Stimulated activated CD8-positive, alpha-beta memory T cell treated with anti-CD3 and anti-CD28 coated beads, Interleukin-15, amount 100 ng/mL, for 48 hours (primary cell): ENCODE results near the gene AGAP1.
"Not testable (repeated sequence)": the region's sequence is repeated elsewhere in the genome, so short reads cannot be mapped to it uniquely, and the experiment has no call there.

Experiments
- DNase-seq, 2 donors: peaks; one replicate each; pipeline ENCODE4 v3.0.0-alpha.2; 2020; ENCODE audit warnings: low read depth in 2 of 2

Gene AGAP1

DNA sequence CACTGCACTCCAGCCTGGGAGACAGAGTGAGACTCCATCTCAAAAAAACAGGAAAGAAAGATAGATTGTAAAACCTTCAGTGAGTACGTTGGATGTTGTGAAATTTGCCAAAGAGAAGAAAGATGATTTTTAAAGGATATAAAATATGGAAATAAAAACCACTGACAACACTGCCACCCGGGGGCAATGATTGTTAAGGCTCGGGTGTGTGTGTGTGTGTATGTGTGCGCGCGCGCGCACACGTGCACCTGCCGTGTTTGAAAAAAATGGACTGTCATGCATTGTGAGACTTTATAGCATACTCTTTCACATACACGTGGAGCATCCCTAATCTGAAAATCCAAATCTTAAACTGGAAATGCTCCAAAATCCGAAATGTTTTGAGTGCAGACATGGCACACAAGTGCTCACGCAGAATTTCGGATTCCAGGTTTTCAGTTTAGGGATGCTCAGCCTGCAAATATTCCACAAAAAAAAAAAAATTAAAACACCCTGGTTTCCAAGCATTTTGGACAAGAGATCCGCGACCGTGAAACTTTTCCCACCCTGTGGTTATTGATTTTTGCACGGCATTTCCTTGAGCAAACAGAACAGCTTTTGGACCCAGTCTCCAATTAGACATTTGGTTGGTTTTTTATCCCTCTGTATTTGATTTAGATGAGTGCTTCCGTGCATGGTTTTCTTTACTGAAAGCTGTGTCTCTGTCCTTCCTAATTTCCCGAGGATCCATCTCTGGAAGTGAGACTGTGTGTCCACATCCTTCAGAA, 269.2 kb downstream of the AGAP1 start:
- no peak for DNase-seq

DNA sequence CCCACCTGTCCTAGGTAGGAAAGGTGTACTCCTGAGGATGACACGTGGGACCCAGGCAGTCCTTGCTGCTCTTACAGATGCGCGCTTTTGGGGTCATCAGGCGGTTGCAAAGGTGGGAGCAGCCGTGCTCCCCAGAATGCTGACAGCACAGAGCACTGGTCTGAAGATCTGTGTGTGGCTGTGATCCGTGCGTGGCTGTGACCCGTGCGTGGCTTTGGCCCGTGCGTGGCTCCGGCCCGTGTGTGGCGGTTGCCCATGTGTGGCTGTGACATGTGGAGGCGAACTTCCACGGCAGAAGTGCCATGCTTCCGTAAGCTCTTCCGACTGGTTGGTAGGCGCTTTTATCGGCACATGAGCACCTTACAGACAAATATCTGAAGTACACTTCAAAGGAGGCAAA, 270.0 kb downstream of the AGAP1 start:
- no peak for DNase-seq

DNA sequence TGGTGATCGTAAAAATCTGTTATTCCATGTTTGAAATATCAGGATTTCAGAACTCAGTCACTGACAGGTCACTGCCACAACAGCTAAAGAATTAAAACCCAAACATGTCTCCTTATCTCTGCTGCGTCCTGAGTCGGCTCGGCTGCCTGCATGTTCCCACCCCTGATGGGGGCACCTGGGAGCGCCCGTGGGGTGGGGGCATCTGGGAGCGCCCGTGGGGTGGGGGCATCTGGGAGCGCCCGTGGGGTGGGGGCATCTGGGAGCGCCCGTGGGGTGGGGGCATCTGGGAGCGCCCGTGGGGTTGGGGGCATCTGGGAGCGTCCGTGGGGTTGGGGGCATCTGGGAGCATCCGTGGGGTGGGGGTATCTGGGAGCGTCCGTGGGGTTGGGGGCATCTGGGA, 270.6 kb downstream of the AGAP1 start:
- not testable (repeated sequence) for DNase-seq

DNA sequence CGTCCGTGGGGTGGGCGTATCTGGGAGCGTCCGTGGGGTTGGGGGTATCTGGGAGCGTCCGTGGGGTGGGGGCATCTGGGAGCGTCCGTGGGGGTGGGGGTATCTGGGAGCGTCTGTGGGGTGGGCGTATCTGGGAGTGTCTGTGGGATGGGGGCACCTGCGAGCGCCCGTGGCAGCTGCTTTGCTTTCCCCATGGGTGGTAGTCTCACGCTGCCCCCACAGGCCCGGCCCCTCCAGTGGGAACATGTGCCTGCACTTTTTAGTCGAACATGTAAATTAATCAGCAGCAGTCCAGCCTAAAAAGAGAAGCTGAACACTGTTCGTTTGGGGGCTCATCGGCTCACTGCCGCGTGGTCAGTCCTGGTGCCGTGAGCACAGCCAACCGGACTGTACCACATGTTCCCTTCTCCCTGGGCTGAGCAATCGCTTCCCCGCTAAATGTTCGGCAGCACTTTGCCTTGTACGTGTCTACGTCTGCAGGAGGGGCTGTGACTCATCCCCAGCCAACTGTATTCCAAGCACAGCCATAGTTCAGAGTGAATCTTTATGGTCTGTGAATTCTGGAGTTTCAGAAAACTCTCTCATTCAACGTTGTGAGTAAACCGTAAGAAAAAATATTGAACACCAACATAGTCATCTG, 271.5 kb downstream of the AGAP1 start:
- no peak for DNase-seq

DNA sequence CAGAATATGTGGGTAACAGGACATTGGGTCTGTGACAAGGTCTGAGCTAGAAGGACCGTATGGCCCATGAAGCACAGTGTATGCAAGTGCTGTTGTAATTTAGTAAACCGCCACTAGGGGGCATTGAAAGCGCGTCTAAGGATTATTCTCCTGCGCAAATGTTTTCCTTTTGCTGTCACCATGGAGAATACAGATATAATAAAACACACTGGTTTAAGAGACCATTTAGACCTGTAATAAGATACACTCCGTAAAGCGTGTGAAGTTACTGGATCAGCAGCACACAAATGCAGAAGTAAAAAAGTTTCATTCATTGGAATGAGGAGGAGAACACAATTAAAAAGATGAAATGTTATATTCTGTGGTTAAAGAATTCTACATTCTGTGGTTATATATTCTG, 272.4 kb downstream of the AGAP1 start:
- DNase-seq, result peak; percentile 7 to 8

DNA sequence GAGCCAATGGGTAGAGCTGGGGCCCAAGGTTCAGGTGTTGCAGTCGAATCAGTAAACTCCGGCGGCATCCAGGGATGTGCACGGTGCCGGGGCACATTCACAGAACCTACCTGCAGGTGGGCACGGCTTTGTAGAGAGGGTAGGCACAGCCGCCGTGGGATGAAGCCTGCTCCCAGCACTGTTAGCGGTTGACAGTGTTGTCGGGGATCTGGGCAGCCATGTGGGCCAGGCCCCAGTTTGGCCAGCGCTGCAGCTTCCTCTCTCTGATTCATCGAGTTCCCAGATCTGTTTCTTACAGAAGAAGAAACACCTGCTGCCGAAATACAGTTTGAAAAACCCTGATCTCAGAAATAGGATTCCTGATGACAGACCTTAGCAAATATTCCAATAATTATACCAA, 274.8 kb downstream of the AGAP1 start:
- DNase-seq, result no peak

DNA sequence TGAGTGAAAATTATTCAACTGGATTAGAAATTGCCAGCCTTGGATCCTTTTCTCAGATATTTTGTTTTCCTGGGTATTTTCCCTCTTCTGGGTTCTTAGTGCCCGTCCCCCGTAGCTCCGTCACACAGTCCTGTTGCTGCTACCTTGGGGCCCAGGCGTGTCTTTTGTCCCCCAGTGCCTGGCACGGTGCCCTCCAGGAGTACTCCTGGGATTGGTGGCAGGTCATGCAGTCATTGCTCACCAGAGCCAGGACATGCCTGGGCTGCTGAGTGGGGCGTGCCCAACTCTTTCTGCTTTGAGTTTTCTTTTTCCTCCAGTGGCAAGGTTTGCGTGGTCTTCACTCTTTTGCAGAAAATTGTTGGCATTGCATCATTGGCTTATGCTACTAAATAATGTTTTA, 275.2 kb downstream of the AGAP1 start:
- no peak for DNase-seq

DNA sequence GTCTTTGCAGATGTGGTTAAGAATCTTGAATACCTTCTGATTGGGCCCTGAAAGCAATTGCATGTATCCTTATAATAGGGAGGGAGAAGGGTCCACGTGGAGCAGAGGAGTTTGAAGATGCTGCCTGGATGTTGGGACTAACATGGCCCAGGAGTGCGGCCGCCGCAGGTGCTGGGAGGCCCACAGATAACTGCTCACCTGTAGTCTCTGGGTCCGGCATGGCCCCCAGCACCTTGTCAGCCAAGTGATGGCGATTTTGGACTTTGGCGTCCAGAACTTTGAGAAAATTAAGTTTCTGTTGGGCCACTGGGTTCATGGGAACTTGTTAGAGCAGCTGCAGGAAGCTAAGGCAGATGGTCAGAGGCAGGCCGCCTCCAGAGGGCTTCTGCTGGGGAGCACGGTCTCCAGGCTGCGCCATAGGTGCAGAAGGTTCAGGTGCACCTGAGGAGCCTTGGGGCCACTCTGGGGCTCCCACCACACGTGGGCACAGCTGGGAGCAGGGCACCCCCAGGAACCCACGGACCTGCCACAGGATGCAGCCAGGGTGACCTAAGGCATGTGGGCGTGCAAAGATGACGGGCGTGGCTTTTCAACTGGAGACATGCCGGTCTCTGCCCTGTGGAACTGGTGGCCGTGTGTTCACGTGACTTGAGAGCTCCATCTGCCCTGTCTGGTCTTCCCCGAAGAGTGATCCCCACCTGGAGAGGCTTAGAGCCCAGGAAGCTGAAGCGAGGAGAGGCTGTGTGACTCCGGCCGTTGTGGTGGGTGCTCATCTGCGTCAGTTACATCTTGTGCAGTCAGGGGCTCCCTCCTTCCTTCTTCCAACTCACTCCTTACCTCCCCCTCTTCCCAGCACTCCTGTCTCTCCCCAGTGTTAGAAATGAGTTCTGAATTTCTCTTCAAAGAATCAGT, 277.3 kb downstream of the AGAP1 start:
- no peak for DNase-seq

DNA sequence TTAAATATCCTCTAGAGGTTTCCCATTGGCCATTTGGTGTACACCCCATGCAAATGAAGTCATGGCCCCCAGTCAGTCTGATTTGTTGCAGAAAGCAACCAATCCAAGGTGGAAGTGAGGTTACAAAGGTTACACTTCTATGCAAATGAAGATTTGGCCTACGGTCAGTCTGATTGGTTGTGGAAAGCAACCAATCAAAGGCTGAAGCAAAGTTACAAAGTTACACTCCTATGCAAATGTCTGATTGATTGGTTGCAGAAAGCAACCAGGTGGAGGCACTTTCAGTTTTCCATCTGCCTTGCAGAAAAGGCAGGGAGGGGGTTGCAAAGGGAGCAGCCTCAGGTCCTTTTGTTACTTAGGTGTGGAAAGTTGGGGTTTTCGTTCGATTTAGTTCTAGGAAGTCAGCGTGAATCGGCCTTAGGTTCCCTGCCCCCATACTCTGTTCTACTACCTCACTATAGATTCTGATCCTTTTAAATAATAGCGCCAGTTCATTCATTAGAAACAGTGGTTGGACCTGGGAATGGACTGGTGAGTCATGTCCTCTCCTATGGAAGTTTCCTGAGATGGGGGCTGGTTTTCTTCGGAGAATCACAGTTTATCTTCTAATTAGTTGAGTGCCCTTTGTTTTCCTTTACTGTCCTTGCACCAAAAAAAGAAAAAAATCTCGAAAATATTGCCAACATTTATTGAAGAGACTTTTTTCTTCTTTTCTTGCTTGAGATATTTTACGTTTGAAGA, 279.5 kb downstream of the AGAP1 start:
- DNase-seq, result no peak

DNA sequence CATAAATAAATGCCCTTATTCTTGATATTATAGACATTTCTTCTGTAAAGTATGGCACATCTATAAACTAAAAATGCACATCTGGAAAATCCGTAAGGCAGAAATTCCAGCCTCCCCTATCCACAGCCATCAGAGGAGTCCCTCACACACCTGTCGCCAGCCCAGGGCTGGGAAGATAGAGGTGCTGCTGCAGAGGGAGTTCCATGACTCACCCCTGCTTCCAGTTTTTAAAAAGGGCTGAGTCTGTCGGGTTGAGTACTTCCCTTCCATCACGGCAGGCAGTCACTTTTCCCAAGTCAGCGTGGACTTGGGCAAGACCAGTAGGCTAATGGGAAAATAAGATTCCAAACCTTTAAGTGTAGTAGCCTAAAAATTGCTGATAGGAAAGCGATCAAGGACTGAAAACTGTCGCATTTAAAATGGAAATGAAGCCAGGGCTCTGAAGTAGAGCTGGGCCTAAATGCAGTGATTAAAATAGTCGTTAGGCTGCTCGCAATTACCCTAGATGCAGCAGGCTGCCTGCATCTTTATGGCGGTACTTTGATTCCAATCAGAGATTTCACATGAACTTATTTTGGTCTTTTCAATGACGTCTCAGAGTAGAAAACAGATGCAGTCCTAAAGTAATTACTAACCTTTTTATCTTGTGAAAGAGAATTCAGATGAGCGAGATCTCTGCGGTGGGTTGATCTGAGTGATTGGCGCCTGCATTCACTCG, 280.5 kb downstream of the AGAP1 start:
- no peak for DNase-seq

DNA sequence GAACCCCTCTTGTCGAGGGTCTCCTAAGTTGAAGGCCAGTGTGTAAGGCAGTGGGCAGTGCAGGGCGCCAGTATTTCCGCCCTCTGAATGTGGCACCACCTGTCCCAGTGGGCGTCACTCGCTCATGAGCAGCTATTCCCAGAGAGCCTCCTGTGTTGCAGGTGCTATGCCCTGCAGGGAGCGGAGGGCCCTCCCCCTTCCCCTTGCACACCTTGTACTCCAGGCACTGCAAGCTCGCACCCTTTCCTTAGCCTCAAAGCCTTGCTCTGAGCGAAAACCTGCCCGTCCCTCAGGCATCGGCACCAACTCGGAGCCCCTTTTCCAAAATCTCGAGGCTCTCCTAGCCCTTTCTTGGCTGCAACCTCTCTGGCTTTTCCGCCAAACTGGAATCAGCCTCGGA, 282.7 kb downstream of the AGAP1 start:
- no peak for DNase-seq

DNA sequence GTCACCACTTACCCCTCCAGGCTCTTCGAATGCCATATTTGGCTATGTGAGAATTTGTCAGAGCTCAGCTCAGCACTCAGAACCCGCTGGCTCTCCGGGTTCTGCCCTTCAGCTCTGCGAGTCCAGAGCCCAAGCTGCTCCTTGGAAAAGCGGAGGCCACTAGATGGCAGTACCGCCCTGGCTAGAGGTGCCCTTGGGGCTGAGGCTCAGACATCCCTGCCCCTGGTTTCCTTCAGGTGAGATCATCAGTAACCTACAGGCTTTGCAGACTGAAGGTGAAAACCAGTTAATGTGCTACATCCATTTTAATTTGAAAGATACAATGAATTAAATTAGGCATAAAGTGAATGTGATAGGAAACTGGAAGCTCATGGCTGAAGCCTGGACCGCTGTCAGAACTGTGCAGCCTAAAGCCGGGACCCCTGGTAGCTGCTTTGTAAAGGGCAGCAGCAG, 285.6 kb downstream of the AGAP1 start:
- DNase-seq, result peak; percentile 25 to 39

DNA sequence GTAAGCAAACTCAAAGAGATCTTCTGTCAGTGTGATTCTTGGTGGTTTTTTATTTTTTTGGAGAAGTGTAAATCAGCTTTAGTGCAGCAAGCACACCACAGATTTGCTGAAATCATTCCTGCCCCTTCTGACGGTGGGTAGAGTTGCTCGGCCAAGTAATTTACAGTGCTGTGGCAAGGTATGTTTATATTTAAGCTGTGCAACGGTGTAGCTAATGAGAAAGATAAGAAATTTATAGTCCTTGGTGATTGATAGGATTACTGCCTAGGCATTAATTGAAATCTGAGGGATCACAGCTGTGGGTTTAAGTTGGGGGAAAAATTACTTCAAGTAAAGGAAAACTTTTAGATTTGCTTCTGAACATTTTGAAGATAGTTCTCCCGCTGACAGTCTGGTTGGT, 286.6 kb downstream of the AGAP1 start:
- DNase-seq, result no peak

DNA sequence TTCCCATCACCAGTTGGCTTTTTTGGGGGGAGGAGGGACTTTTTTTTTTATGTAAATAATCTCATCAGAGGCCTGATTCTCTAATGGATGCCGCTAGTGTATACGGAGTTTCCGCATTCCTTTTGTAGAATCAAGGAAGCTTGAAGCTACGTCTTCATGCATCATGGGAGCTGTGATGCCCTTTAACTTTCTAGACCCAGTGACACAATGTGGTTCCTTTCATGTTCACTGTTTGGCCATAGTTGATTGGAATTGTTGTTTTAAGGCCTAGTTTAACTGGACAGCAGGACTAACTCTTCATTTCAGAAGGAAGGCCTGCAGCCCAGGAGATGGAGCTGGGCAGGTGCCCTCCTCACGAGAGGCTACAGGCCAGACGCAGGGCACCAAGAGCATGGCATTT, 287.9 kb downstream of the AGAP1 start:
- DNase-seq, result no peak

DNA sequence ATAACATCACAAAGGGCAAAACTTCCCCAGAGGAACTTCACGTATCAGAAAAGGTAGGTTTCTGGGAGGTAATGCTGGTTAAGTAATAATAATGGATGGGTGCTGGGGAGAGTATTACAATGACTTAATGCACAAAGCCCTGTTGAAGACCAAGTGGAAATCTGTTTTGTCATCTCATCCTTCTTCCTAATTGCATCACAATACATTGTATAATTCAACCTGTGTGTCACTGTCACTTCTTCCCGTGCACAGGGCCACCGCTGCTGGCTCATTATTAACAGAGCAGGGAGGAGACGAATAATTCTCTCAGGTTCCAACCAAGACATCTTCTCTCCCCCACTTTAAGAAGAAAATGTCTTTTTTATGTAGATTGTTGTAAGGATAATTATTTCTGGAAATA, 290.9 kb downstream of the AGAP1 start:
- no peak for DNase-seq

DNA sequence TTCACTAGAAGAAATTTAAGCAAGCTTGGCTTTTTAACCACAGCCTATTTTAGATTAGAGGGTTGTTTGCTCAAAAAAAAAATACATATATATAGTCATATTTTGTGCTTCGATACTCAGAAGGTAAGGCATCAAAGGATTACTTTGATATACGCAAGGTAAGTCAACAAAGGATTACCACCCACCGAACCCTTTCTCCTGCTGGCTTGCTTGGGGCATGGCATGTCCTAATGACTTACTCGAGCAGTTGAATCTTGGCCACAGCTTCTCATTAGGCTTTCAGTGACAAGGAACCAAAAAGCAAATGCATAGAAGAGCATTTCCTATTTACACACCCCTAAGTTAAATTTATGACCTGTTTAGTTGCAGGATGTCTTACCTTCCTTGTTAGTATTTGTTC, 295.7 kb downstream of the AGAP1 start:
- DNase-seq, result no peak

DNA sequence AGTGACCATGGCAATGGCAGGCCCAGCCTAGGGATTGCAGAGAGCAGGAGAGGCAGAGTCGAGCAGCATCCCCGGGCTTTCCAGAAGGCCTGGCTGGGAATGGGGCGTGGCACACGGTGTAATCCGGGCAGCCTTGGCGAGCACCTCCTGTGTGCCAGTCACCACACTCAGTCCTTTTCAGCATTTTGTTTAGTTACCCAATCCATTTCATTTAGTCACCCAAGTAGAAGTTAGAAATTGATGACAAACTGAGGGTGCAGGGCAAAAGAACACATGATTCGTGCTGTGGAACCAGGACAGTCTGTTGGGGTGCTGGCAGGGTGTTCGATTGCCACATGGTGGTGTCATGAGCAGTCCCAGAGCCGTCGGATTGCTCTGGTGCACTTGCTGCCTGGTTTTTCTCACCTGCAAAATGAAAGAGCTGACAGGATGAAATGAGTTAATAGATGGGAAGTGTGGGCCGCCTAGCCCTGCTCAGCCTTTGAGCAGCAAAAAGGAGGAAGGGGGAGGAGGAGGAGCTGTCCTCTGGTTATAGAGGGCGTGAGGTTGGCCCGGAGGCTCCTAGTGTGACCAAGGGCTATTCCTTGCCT, 299.4 kb downstream of the AGAP1 start:
- no peak for DNase-seq

DNA sequence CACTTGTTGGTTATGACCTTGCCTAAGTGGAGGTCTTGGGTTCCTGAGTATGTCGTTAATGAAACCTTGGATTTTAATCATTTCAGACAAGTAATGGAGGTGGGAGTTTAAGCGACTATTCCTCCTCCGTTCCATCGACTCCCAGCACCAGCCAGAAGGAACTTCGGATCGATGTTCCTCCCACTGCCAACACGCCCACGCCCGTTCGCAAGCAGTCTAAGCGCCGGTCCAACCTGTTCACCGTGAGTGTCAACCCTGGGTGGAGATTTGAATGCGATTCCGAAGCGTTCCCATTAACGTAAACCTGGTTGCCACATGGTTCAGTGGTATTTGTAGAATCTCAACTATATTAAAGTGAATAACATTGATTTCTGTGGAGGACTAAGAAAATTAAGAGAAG, 305.4 kb downstream of the AGAP1 start:
- DNase-seq, result no peak

DNA sequence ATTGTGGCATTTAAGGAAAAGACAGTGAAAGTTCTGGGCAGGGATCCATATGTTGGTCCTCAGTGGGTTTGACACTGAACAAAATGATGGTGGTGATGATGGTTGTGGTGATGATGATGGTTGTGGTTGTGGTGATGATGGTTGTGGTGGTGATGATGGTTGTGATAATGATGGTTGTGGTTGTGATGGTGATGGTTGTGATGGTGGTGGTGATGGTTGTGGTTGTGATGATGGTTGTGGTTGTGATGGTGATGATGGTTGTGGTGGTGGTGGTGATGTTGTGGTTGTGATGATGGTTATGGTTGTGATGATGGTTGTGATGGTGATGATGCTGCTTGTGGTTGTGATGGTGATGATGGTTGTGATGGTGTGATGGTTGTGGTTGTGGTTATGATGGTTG, 308.7 kb downstream of the AGAP1 start:
- DNase-seq, result no peak

DNA sequence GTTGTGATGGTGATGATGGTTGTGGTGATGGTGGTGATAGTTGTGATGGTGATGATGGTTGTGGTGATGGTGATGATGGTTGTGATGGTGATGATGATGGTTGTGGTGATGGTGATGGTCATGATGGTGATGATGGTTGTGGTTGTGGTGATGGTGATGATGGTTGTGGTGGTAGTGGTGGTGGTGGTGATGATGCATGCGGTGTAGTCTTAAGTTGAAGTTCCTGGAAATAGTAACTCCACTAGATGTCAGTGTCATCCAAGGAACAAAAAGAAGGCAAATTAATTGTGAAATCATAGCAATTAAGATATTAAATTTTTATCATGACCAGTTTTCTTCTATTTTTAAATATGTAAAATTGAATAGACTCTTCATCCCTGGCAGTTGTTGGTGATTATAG, 309.2 kb downstream of the AGAP1 start:
- no peak for DNase-seq

DNA sequence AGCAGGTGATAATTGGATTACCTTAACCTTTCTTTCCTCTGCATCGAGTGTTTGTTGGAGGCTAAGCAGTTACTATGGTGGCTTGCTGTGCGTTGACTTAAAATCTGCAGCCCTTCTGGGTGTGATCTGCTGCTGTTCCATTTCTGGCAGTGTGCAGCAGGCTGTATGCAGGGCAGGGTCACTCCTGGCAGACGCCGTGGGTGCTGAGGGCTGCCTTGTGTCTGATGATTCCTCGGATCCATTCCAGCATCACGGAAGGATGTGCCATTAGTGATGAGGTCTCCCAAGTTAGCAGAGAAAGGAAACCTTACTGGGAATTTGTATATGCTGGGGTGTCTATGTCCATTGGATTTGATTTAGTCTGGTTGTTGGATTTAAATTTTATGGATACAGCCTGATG, 310.8 kb downstream of the AGAP1 start:
- DNase-seq, result no peak
